Right lobe of liver (tissue), 6 donors: ENCODE data around the gene OSMR. TPM values are rescaled to one million over a fixed set of nuclear protein-coding genes. Genes with fewer than 3 reads are reported as not detected.

Experiments
- ATAC-seq, 4 donors: fragments of 200-7000 bp; cut with Tn5 transposase; one replicate each; pipeline ENCODE4 v1.9.1; 2020; ENCODE audit warnings: mild to moderate bottlenecking in 4 of 4, moderate library complexity in 4 of 4
- DNase-seq, 3 donors: peaks; one replicate each; pipeline ENCODE4 v3.0.0-alpha.2; 2020
- H3K27ac ChIP-seq, 3 donors: fragments of 200-600 bp; one replicate each; pipeline ENCODE4 v1.8.0; 2022
- H3K27me3 ChIP-seq, 2 donors: fragments of 200-600 bp; one replicate each; pipeline ENCODE4 v1.8.0; 2022
- H3K36me3 ChIP-seq, 4 donors: fragments of 200-600 bp; sonication (generic) in 1 of 4; one replicate each; pipeline versions ENCODE4 v1.5.1 to v1.8.0; 2017 to 2022; ENCODE audit warnings: control low read depth in 1 of 4
- H3K4me1 ChIP-seq, 4 donors: fragments of 200-600 bp; sonication (generic) in 1 of 4; one replicate each; pipeline versions ENCODE4 v1.5.1 to v1.8.0; 2017 to 2022; ENCODE audit warnings: control low read depth in 1 of 4
- H3K4me3 ChIP-seq, 3 donors: fragments of 200-600 bp; one replicate each; pipeline ENCODE4 v1.8.0; 2022
- H3K9me3 ChIP-seq, 4 donors: fragments of 200-600 bp; sonication (generic) in 1 of 4; one replicate each; pipeline versions ENCODE4 v1.5.1 to v1.8.0; 2017 to 2022; ENCODE audit warnings: control low read depth in 1 of 4
- CTCF ChIP-seq, 4 donors: fragments of 200-600 bp in 3 of 4; fragments of 450-650 bp in 1 of 4; IDR thresholded peaks; one replicate each; pipeline versions ENCODE4 v1.5.1 to v1.8.0; 2016 to 2022; ENCODE audit warnings: antibody characterized with exemption in 4 of 4, mild to moderate bottlenecking in 2 of 4
- POLR2A ChIP-seq: fragments of 450-650 bp; IDR thresholded peaks from one replicate; pipeline ENCODE4 v1.6.1; 2017; ENCODE audit warnings: antibody characterized with exemption, mild to moderate bottlenecking
- WGBS: methylation state at CpG from one replicate; pipeline ENCODE4 v1.1.6; 2018; ENCODE audit warnings: low coverage, low lambda C conversion rate; ENCODE audit not compliant: insufficient coverage; ENCODE audit errors: missing lambda C conversion rate; 5-methylcytosine and 5-hydroxymethylcytosine counted together
- intact Hi-C, 2 donors: fragments of 100-400 bp; cut with DNase I; formaldehyde crosslinking; loops; one replicate each; pipeline versions ENCODE4 v1.11.2 to v1.14.1; 2022
- total RNA-seq, 6 experiments: library from RNA; depleted of rRNA in 2 of 6; stranded (reverse); fragments of >200 nt in 2 of 6; fragmentation: NEBNext Ultra II Directional in 3 of 6; extraction: Animal tissue kit (Norgen Biotek cat#: 25700) in 3 of 6; gene quantifications; one replicate each; pipeline versions ENCODE4 v1.1.0 to v1.2.4, GENCODE V29; 2016 to 2023
- donor health status: DM: no; HTN: yes; CAD: no.
- donor health status: DM: no; HTN: no; CAD: no.
- donor health status: DM: no; HTN: no; CAD: no.
- donor health status: DM: no; HTN: yes; CAD: no.
- donor health status: DM: no; HTN: yes; CAD: no.

OSMR gene
- total RNA-seq, 6 experiments from 2014 or later = 3.9 to 44.8 (median 12.2) TPM

DNA sequence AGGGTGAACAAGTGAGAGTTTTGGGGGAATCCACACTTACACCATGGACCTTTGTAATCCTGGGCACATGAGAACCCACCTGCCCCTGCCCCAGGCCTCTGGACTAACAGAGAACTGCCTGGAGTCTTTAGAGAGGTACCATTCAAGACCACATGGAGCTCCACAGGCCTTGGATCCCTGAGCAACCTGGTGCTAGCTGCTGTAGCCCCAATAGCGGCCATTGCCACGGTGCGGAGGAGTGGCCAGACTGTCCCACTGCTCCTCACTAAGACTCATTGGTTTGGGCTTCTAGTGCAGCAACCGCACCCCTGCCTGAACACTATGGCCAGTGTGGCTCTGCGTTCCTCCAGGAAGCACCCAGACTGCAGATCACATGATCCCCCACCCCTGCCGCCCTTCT lies 45.8 kb downstream of the OSMR start:
- no peak for ATAC-seq
- Histone ChIP-seq H3K27me3 (no peaks in the 10 kb centered on the region), H3K4me1 (no peaks in the 10 kb centered on the region), H3K36me3 (no peaks in the 10 kb centered on the region), H3K27ac (no peak overlapping the region), H3K4me3 (no peak overlapping the region), H3K9me3 (peaks cover 0 to 7% (median 0%) of the 10 kb centered on the region in 4 donors)
- TF ChIP-seq CTCF (IDR thresholded peaks at IDR 0.05) = no peak
- no peak for DNase-seq
- intact Hi-C loops = no loop called here
- no CpG with 5 or more reads among the region's 6 CpGs for WGBS

DNA sequence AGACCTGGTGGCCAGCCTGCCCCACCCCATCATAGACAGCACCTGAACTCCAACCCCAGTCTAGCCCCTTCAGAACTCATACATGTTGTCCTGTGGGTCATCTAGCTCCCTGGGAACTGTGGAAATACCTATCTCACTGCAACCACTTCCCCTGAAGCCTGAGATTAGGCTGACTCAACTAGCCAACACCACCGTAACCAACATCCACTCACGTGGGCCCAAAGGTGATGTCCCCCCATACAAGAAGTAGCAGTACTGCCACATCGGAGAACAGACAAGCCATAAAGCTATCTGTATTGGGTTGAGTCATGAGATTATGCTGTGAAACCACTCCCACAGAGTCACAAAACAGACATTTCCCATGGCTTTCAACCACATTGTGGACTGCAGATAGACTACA lies 46.6 kb downstream of the OSMR start:
- no peaks in the 10 kb centered on the region for H3K36me3 ChIP-seq
- DNase-seq (no peak), ATAC-seq (no peak)
- H3K4me3 ChIP-seq = no peak overlapping the region
- intact Hi-C loops = no loop called here
- H3K27me3 ChIP-seq = no peaks in the 10 kb centered on the region
- H3K9me3 ChIP-seq = peaks cover 0 to 7% (median 0%) of the 10 kb centered on the region in 4 donors
- H3K27ac ChIP-seq = no peak overlapping the region
- WGBS = 92% methylated on average over 2 of the region's 3 CpGs
- TF ChIP-seq CTCF (IDR thresholded peaks at IDR 0.05) (no peak), POLR2A (no peak)
- H3K4me1 ChIP-seq = no peaks in the 10 kb centered on the region

DNA sequence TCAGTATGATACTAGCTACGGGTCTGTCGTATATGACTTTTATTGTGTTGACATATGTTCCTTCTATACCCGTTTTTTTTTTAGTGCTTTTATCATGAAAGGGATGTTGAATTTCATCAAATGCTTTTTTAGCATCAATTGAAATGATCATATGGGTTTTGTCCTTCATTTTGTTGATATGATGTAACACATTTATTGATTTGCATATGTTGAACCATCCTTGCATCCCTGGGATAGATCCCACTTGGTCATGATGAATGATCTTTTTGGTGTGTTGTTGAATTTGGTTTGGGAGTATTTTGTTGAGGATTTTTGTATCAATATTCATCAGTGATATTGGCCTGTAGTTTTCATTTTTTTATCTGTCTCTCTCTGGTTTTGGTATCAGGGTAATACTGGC lies 50.9 kb downstream of the OSMR start:
- no peaks in the 10 kb centered on the region for H3K27me3 ChIP-seq
- 81% methylated on average over 3 of the region's 3 CpGs for WGBS
- intact Hi-C loops = no loop called here
- no peaks in the 10 kb centered on the region for H3K36me3 ChIP-seq
- H3K27ac ChIP-seq = no peak overlapping the region
- H3K9me3 ChIP-seq = peaks cover 0 to 7% (median 0%) of the 10 kb centered on the region in 4 donors
- H3K4me1 ChIP-seq = no peaks in the 10 kb centered on the region
- no peak for DNase-seq
- no peak overlapping the region for H3K4me3 ChIP-seq
- no peak for ATAC-seq
- TF ChIP-seq POLR2A (no peak), CTCF (IDR thresholded peaks at IDR 0.05) (no peak)

DNA sequence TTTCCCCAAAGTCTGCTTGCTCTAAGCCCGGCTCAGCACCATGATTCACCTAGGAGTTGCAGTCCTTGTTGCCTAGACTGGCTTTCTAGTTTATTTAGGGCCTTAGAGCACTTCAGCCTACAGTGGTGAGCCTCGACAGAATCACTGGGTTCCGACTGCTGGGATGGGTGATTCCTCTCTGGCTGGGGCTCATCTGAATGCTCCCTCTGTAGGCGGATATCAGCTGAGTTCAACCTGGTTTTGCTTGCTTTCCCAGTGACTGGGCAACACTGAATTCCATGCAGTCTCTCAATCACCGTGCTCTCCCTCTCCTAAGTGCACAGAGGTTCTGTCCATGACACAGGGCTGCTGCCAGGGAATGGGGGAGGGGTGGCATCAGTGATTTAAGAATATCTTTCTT lies 54.1 kb downstream of the OSMR start:
- 53% methylated on average over 4 of the region's 5 CpGs for WGBS
- no peak for ATAC-seq

More for the DNA sequence above, 54.1 kb downstream of the OSMR start:
- Histone ChIP-seq H3K27me3 (no peaks in the 10 kb centered on the region), H3K36me3 (peaks cover 0 to 12% (median 4%) of the 10 kb centered on the region in 4 donors), H3K27ac (no peak overlapping the region), H3K4me1 (no peaks in the 10 kb centered on the region), H3K9me3 (peaks cover 0 to 7% (median 0%) of the 10 kb centered on the region in 4 donors), H3K4me3 (no peak overlapping the region)
- intact Hi-C loops = no loop called here
- DNase-seq = no peak
- no peak for TF ChIP-seq POLR2A
- no peak for TF ChIP-seq CTCF (IDR thresholded peaks at IDR 0.05)
